ENCODE measurements around the gene NUMB.

NUMB gene

GRCh38 chr14:73241481-73242165, 216.7 kb downstream of the NUMB start:
- DNase-seq, result no peak

- no peak for DNase-seq
These were observed 217.4 kb downstream of the NUMB start for GRCh38 chr14:73240816-73241480.

GRCh38 chr14:73239393-73240241, 218.7 kb downstream of the NUMB start:
- no peak for DNase-seq

- no peak for DNase-seq
These were observed 219.4 kb downstream of the NUMB start for GRCh38 chr14:73238941-73239340.

GRCh38 chr14:73238424-73238852, 219.9 kb downstream of the NUMB start:
- DNase-seq, result no peak

GRCh38 chr14:73237786-73238423, 220.4 kb downstream of the NUMB start:
- DNase-seq, result no peak

- no peak for DNase-seq
These were observed 221.0 kb downstream of the NUMB start, which contains the start of gene PAPLN for GRCh38 chr14:73237219-73237785. PAPLN (plus strand) TSS chr14:73237506; CDS start chr14:73239779, 2,273 bp downstream.

GRCh38 chr14:73236752-73237218, 221.6 kb downstream of the NUMB start:
- no peak for DNase-seq

GRCh38 chr14:73236157-73236556, 222.2 kb downstream of the NUMB start:
- DNase-seq, result no peak

GRCh38 chr14:73235531-73236155, 222.7 kb downstream of the NUMB start:
- no peak for DNase-seq

GRCh38 chr14:73234586-73235394, 223.6 kb downstream of the NUMB start:
- no peak for DNase-seq

GRCh38 chr14:73234029-73234428, 224.3 kb downstream of the NUMB start:
- no peak for DNase-seq

GRCh38 chr14:73233564-73233963, 224.8 kb downstream of the NUMB start:
- DNase-seq, result no peak

GRCh38 chr14:73232984-73233383, 225.4 kb downstream of the NUMB start:
- no peak for DNase-seq

GRCh38 chr14:73231981-73232851, 226.1 kb downstream of the NUMB start:
- DNase-seq, result no peak

- no peak for DNase-seq
These were observed 228.3 kb downstream of the NUMB start for GRCh38 chr14:73230051-73230450.

GRCh38 chr14:73227812-73228781, 230.2 kb downstream of the NUMB start:
- no peak for DNase-seq

GRCh38 chr14:73225496-73225895, 232.8 kb downstream of the NUMB start:
- no peak for DNase-seq

All from cortex of kidney (tissue), 1 donor.